MCF 10A (cell line): Measurements from ENCODE around the gene GAS2L1. TPM values are rescaled to one million over a fixed set of nuclear protein-coding genes. Genes with fewer than 3 reads are reported as not detected.

Experiments used
- BruUV-seq: library from RNA; stranded (reverse); fragments of 400-500 nt; replicated peaks from 2 replicates; lab custom pipeline; 2021; lab: Mats Ljungman, UMichigan
- CTCF ChIA-PET: fragments of 300-600 bp; sonication (Branson Sonifier 250); formaldehyde crosslinking; extraction: SDS; loops from one replicate; lab custom pipeline; 2021; ENCODE audit warnings: antibody characterized with exemption, inconsistent platforms; lab: Yijun Ruan, JAX
- POLR2A ChIA-PET: fragments of 300-600, 350-650 bp; sonication (Branson Sonifier 250); formaldehyde crosslinking; extraction: SDS; loops from one replicate; lab custom pipeline; 2020; ENCODE audit warnings: antibody characterized with exemption, inconsistent platforms; lab: Yijun Ruan, JAX
- DNase-seq: peaks from one replicate; pipeline ENCODE4 v3.0.0-alpha.2; 2018; ENCODE audit not compliant: unreplicated experiment
- H3K27ac Mint-ChIP-seq: one replicate; pipeline ENCODE4 v1.8.0; 2022; ENCODE audit warnings: mild to moderate bottlenecking, low read depth, mixed read lengths; ENCODE audit not compliant: unreplicated experiment
- H3K27me3 Mint-ChIP-seq: one replicate; pipeline ENCODE4 v1.8.0; 2022; ENCODE audit warnings: mixed read lengths; ENCODE audit not compliant: insufficient read depth, unreplicated experiment
- H3K36me3 Mint-ChIP-seq: one replicate; pipeline ENCODE4 v1.8.0; 2022; ENCODE audit warnings: mild to moderate bottlenecking, moderate library complexity, mixed read lengths; ENCODE audit not compliant: insufficient read depth, unreplicated experiment
- H3K4me1 Mint-ChIP-seq: one replicate; pipeline ENCODE4 v1.8.0; 2022; ENCODE audit warnings: mixed read lengths; ENCODE audit not compliant: insufficient read depth, unreplicated experiment
- H3K4me3 Mint-ChIP-seq: one replicate; pipeline ENCODE4 v1.8.0; 2022; ENCODE audit warnings: mild to moderate bottlenecking, moderate library complexity, mixed read lengths; ENCODE audit not compliant: unreplicated experiment
- H3K9me3 Mint-ChIP-seq: one replicate; pipeline ENCODE4 v1.8.0; 2022; ENCODE audit warnings: mixed read lengths; ENCODE audit not compliant: unreplicated experiment
- CTCF ChIP-seq: fragments of 200-600 bp; IDR thresholded peaks from one replicate; pipeline ENCODE4 v1.8.0; 2022; ENCODE audit warnings: antibody characterized with exemption, mild to moderate bottlenecking; ENCODE audit not compliant: unreplicated experiment
- intact Hi-C: fragments of 100-400 bp; cut with micrococcal nuclease; formaldehyde crosslinking; loops from 2 replicates; pipeline ENCODE4 v1.14.1; 2022
- total RNA-seq: library from RNA; stranded (reverse); gene quantifications from 2 replicates; pipeline ENCODE4 v1.2.3, GENCODE V29; 2022

Gene GAS2L1
- total RNA-seq, 1 experiment from 2014 or later, result 17.2 TPM

- H3K4me3 Mint-ChIP-seq, result no peak overlapping the region
- intact Hi-C loops, result no loop called here
- no peak for TF ChIP-seq CTCF
- no peaks in the 10 kb centered on the region for H3K27me3 Mint-ChIP-seq
- peaks cover 28% of the 10 kb centered on the region for H3K4me1 Mint-ChIP-seq
- ChIA-PET POLR2A (interaction anchor here (1.0 kb wide), 1 partner anchor 8 kb away, joined by 4 read pairs; the partner anchor contains the start of gene EWSR1), CTCF (interaction anchor here (1.3 kb wide), 1 partner anchor 30 kb away, joined by 4 read pairs; no protein-coding TSS in a partner anchor)
- no peak for DNase-seq
- no peaks in the 10 kb centered on the region for H3K9me3 Mint-ChIP-seq
- H3K27ac Mint-ChIP-seq, result no peak overlapping the region
- BruUV-seq, result no TSS peak
- H3K36me3 Mint-ChIP-seq, result peaks cover 100% of the 10 kb centered on the region
Observed at GRCh38 chr22:29275819-29276565, 30.5 kb upstream of the GAS2L1 start.

DNA sequence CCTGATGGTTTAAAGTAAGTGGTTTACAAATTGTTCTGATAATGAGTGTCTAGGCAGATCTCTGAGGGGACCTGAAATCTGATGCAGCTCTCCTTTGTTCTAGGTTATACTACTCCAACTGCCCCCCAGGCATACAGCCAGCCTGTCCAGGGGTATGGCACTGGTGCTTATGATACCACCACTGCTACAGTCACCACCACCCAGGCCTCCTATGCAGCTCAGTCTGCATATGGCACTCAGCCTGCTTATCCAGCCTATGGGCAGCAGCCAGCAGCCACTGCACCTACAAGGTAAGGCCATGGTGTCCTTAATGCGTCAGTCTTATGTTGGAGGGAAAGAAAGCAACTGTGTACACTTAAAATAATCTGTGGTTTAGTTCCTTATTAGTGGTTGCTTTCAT lies 28.5 kb upstream of the GAS2L1 start:
- no peak for DNase-seq
- POLR2A ChIA-PET, result no interaction called here
- Mint-ChIP-seq H3K9me3 (no peaks in the 10 kb centered on the region), H3K36me3 (peaks cover 100% of the 10 kb centered on the region), H3K27me3 (no peaks in the 10 kb centered on the region), H3K4me1 (peaks cover 11% of the 10 kb centered on the region), H3K27ac (no peak overlapping the region), H3K4me3 (no peak overlapping the region)
- no peak for TF ChIP-seq CTCF
- no TSS peak for BruUV-seq
- intact Hi-C loops, result no loop called here
- CTCF ChIA-PET, result no interaction called here

- Mint-ChIP-seq H3K27ac (no peak overlapping the region), H3K27me3 (no peaks in the 10 kb centered on the region), H3K9me3 (no peaks in the 10 kb centered on the region), H3K36me3 (peaks cover 100% of the 10 kb centered on the region), H3K4me1 (no peaks in the 10 kb centered on the region), H3K4me3 (no peak overlapping the region)
- CTCF ChIA-PET, result no interaction called here
- BruUV-seq, result no TSS peak
- intact Hi-C loops, result no loop called here
- no peak for DNase-seq
- POLR2A ChIA-PET, result interaction anchor here (0.6 to 1.4 kb wide), 3 partner anchors 14 to 484 kb away, joined by 3 read pairs; partner anchors contain the start of gene EWSR1
- no peak for TF ChIP-seq CTCF
Observed at GRCh38 chr22:29284196-29284595, 22.3 kb upstream of the GAS2L1 start.

GRCh38 chr22:29288837-29289236 lies 17.6 kb upstream of the GAS2L1 start:
- no peaks in the 10 kb centered on the region for H3K9me3 Mint-ChIP-seq
- no TSS peak for BruUV-seq
- H3K4me1 Mint-ChIP-seq, result no peaks in the 10 kb centered on the region
- no peak overlapping the region for H3K27ac Mint-ChIP-seq
- peaks cover 100% of the 10 kb centered on the region for H3K36me3 Mint-ChIP-seq
- DNase-seq, result no peak
- POLR2A ChIA-PET, result interaction anchor here (0.6 kb wide), 1 partner anchor 21 kb away, joined by 3 read pairs; no protein-coding TSS in a partner anchor
- H3K4me3 Mint-ChIP-seq, result no peak overlapping the region
- CTCF ChIA-PET, result interaction anchor here (0.6 to 1.1 kb wide), 3 partner anchors 15 to 380 kb away, joined by 3 to 8 read pairs (median 3); no protein-coding TSS in a partner anchor
- H3K27me3 Mint-ChIP-seq, result no peaks in the 10 kb centered on the region
- no peak for TF ChIP-seq CTCF
- intact Hi-C loops, result no loop called here
